Mesothelial cell of epicardium (in vitro differentiated cells): ENCODE data around the gene FAAP20. TPM values are rescaled to one million over a fixed set of nuclear protein-coding genes. Genes with fewer than 3 reads are reported as not detected.

Source experiments
- DNase-seq, 2 experiments: peaks; one replicate each; pipeline ENCODE4 v3.0.0; 2021; ENCODE audit warnings: low spot score in 2 of 2; ENCODE audit not compliant: unreplicated experiment in 2 of 2
- H3K27ac Mint-ChIP-seq: 2 replicates; pipeline ENCODE4 v1.8.0; 2021; ENCODE audit warnings: mixed read lengths
- H3K27me3 Mint-ChIP-seq: 2 replicates; pipeline ENCODE4 v1.8.0; 2021; ENCODE audit warnings: low read depth, mixed read lengths
- H3K36me3 Mint-ChIP-seq: 2 replicates; pipeline ENCODE4 v1.8.0; 2021; ENCODE audit warnings: mixed read lengths
- H3K4me1 Mint-ChIP-seq: 2 replicates; pipeline ENCODE4 v1.8.0; 2021; ENCODE audit warnings: mixed read lengths
- H3K4me3 Mint-ChIP-seq: 2 replicates; pipeline ENCODE4 v1.8.0; 2021; ENCODE audit warnings: mild to moderate bottlenecking, moderate library complexity, mixed read lengths
- H3K9me3 Mint-ChIP-seq: 2 replicates; pipeline ENCODE4 v1.8.0; 2021; ENCODE audit warnings: mixed read lengths
- CTCF ChIP-seq: fragments of 200-600 bp; sonication (generic); IDR thresholded peaks from one replicate; pipeline ENCODE4 v1.5.0; 2021; ENCODE audit warnings: antibody characterized with exemption; ENCODE audit not compliant: unreplicated experiment
- total RNA-seq: library from RNA; stranded (reverse); gene quantifications from 3 replicates; pipeline ENCODE4 v1.2.1, GENCODE V29; 2021

Gene FAAP20
- total RNA-seq, 1 donor from 2014 or later: 92.2 TPM

GRCh38 chr1:2221271-2221670 is 26.7 kb upstream of the FAAP20 start:
- Mint-ChIP-seq H3K27ac (no peak overlapping the region), H3K4me1 (peaks cover 1% of the 10 kb centered on the region), H3K9me3 (peaks cover 8% of the 10 kb centered on the region), H3K36me3 (no peaks in the 10 kb centered on the region), H3K4me3 (no peak overlapping the region), H3K27me3 (no peaks in the 10 kb centered on the region)
- TF ChIP-seq CTCF: no peak
- DNase-seq: no peak

DNA sequence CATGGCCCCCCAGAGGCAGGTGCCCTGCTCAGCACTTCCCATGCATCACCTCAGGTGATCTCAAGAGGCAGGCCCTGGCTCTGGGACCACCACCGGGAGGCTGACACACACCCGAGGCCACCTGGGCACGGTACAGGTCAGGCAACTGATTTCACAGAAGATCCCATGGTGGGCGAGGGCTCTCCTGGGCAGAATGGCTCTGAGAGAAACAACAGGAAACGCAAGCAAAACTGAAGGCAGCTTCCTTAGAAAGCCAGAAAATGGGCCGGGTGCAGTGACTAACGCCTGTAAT is 22.1 kb upstream of the FAAP20 start:
- H3K27me3 Mint-ChIP-seq: no peaks in the 10 kb centered on the region

DNA sequence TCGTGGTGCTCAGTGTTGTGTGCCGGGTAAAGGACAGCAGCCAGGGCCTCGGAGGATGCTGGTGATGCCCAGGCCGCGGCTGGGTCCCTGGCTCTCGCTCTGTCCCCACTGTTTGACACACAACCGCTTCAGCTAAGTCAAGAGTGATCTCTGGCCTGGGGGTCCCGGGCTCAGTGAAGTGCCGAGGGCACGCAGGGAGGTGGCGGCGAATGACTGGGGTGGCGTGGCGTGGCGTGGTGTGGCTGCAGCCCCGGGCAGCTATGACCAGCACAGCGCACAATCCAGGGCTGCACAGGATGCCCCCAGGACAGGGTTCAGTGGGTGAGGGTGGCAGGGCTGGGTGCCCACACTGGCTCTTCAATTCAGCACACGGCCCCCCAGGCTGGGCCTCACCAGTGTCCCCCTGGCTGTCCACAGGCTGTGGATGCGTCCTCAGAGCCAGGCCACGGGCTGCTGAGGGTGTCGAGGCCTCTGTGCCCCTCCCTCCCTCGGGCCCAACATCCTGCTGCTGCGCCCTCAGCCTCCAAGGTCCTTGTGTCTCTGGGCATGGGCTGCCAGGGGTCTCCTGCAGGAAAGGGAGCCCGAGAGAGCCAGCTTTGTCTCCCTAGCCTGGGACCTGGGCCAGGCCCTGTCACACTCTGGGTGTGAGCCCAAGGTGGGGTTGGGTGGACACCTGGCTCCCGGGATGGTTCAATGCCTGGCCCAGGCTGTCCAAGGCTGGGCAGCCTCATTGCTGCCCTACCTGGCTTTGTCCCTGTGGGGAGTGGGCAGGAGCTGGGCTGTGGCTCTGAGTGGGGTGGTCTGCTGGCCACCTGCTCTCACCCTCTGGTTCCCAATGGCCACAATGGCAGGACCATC is 21.6 kb upstream of the FAAP20 start:
- no peak for DNase-seq
- H3K36me3 Mint-ChIP-seq: no peaks in the 10 kb centered on the region
- peak overlapping the region; percentile 47 for H3K27ac Mint-ChIP-seq
- no peaks in the 10 kb centered on the region for H3K27me3 Mint-ChIP-seq
- TF ChIP-seq CTCF: no peak
- H3K9me3 Mint-ChIP-seq: peaks cover 8% of the 10 kb centered on the region
- no peak overlapping the region for H3K4me3 Mint-ChIP-seq
- peaks cover 16% of the 10 kb centered on the region for H3K4me1 Mint-ChIP-seq

More for the DNA sequence above, 22.1 kb upstream of the FAAP20 start:
- TF ChIP-seq CTCF: no peak
- peaks cover 8% of the 10 kb centered on the region for H3K9me3 Mint-ChIP-seq
- peak in 1 of 2 experiments; percentile 8 for DNase-seq
- no peak overlapping the region for H3K4me3 Mint-ChIP-seq
- H3K4me1 Mint-ChIP-seq: peaks cover 16% of the 10 kb centered on the region
- no peaks in the 10 kb centered on the region for H3K36me3 Mint-ChIP-seq
- H3K27ac Mint-ChIP-seq: no peak overlapping the region

DNA sequence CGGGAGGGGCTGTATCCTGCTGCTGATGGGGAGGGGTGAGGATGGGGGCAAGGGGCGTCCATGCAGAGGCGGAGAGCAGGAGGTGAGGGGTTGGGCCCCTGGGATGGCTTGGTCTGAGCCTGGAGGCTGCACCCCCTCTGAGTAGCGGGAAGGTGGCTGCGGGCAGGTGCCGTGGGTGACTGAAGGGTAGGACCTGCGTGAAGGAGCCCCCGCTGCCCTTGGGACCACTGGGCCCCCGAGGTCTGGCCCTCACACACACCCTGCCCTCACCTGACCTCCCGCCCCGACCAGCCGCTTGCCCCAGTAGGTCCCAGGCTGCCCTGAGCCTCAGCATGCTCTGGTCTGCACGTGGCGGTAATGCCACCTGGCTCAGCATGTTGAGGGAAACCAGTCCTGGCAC is 20.8 kb upstream of the FAAP20 start:
- H3K27me3 Mint-ChIP-seq: no peaks in the 10 kb centered on the region
- no peak overlapping the region for H3K4me3 Mint-ChIP-seq
- H3K27ac Mint-ChIP-seq: no peak overlapping the region
- peaks cover 8% of the 10 kb centered on the region for H3K9me3 Mint-ChIP-seq
- peaks cover 16% of the 10 kb centered on the region for H3K4me1 Mint-ChIP-seq
- no peak for DNase-seq
- no peak for TF ChIP-seq CTCF
- H3K36me3 Mint-ChIP-seq: no peaks in the 10 kb centered on the region

DNA sequence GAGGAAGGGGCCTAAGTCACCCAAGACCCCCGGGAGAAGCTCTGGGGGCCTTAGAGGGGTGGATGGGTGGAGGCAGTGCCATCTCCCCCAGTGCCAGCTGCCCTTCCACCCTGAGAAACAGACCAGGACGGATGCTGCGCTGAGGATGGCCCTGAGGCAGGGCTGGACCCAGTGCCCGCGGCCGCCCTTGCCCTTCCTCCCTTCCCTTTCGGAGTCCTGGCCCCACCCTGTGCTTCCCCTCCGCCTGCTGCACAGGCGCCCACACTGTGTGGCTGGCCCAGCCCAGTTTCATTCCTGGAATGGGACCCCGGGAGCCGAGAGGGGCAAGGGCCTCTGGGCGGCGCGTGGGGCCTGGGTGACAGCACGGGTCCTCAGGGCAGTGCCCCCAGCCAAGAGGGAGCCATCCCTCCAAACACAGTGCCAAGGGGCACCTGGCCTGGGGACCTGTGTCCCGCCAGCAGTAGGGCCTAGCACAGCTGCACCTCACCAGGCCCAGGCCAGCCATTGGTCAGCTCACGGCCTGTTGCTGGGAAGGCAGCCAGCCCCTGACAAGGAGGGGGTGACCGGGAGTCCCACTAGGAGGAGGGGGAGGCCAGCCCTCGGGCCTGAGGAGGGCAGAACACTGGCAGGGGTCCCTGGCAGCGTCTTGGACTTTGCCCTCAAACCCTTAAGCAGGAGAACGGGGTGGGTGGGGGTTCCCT is 20.1 kb upstream of the FAAP20 start:
- peaks cover 20% of the 10 kb centered on the region for H3K4me1 Mint-ChIP-seq
- no peak for TF ChIP-seq CTCF

More for the DNA sequence above, 20.1 kb upstream of the FAAP20 start:
- Mint-ChIP-seq H3K4me3 (no peak overlapping the region), H3K27me3 (no peaks in the 10 kb centered on the region), H3K27ac (peak overlapping the region; percentile 96), H3K36me3 (no peaks in the 10 kb centered on the region), H3K9me3 (peaks cover 8% of the 10 kb centered on the region)
- DNase-seq: no peak
